GM19025 (cell line): ENCODE measurements around the gene BYSL.

ENCODE experiments used
- ATAC-seq: cut with Tn5 transposase; IDR thresholded peaks from one replicate; pipeline ENCODE4 v1.9.1; 2021; ENCODE audit warnings: mild to moderate bottlenecking, low read depth, moderate library complexity; ENCODE audit not compliant: unreplicated experiment

Gene BYSL, protein sequence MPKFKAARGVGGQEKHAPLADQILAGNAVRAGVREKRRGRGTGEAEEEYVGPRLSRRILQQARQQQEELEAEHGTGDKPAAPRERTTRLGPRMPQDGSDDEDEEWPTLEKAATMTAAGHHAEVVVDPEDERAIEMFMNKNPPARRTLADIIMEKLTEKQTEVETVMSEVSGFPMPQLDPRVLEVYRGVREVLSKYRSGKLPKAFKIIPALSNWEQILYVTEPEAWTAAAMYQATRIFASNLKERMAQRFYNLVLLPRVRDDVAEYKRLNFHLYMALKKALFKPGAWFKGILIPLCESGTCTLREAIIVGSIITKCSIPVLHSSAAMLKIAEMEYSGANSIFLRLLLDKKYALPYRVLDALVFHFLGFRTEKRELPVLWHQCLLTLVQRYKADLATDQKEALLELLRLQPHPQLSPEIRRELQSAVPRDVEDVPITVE

DNA sequence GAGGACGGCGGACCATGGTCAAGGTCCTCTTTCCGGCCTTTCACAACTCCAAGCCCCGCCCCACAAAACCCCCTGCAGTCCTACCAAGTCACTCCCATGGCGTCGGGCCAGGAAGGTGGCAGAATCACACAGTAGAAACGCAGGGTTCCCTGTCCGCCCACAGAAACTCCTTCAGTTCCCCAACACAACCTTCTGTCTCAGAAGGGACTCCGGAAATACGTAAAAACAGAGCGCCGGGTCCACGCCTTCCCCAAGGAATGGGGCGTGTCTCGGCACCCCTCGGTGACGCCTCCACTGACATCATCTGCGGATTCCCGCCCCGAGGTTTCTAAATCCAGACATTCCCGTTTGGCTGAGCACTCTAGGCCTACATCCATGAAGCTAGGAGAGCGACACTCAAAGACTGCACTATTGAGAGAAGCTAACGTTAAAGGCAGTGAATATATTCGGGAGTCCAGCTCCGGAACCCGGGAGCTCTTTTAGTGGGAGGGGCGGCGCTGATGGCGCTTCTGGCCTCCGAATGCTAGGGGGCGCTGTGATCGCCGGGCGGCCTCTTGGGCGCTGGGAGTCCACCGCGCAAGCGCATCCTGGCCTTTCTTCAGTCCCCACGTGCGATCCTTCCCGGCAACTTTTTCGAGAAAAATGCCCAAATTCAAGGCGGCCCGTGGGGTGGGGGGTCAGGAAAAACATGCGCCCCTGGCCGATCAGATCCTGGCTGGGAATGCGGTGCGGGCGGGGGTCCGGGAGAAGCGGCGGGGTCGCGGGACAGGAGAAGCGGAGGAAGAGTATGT lies at the start of gene BYSL, which contains the start of gene MED20:
TSS of gene BYSL (plus strand) at position 579 of the 791 bp plus-strand sequence. CDS start at position 643, 64 bp downstream.
TSS of gene MED20 (minus strand) at position 219 of the 791 bp plus-strand sequence. CDS start at position 98, 121 bp downstream.
- peak; percentile 94 for ATAC-seq

GRCh38 chr6:41871691-41872090 lies 49.6 kb upstream of the BYSL start:
- no peak for ATAC-seq

DNA sequence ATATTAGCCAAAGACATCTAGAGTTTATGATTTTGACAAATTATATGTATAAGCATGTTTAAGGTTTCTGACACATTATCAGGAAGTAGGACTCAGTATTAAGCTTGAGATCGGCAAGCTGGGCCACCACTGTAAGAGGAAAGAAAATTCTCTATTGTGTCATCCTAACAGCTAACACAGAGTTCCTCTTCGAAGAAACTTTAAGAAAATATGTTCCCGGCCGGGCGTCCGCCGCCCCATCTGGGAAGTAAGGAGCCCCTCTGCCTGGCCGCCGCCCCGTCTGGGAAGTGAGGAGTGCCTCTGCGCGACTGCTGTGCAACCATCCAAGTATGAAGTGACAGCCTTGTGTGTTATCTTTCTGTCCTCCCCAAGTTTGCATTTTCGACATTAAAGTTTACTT lies 49.2 kb upstream of the BYSL start:
- ATAC-seq = no peak

- ATAC-seq = no peak
Observed at GRCh38 chr6:41874741-41875140, 46.6 kb upstream of the BYSL start.

DNA sequence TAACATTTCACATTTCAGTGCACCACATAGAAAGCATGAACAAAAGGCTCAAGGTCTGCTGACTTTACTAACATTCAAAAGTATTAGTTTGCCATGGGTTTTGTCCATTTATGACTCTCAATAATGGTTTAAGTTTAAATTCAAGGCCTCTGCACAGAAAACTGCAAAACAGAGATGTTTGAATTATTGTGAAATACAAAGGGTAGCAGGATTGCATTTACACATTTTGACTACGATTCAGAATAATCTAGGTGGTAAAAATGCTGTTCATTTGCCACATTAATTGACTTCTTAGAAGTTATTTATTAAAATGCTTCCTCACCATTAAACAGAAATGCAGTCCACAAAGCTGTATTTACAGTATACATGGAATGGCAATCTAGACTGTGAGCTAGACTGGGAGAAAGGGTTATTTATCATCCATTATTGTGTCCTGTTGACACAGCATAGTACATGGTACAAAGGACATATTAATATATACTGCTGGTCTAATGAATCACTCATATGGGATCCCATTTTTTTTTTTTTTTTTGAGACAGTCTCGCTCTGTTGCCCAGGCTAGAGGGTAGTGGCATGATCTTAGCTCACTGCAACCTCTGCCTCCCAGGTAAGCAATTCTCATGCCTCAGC lies 44.1 kb upstream of the BYSL start:
- no peak for ATAC-seq

DNA sequence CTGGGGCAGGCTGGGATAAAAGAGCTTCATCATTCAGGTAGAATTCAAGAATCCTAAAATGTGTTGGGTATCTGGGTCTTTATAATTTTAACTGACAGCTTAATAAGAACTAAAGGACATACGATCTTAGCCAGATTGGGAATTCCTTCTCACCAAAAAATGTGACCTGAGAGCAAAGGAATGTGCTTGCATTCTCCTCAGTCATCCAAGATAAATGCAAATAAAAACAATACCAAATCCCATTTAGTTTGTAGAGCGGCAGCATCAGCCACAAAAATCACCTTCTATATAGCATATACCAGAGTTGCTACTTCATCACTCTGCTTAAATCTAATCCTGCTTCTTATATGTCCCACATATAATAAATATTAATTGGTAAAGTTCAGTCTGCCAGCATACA lies 43.1 kb upstream of the BYSL start:
- no peak for ATAC-seq

GRCh38 chr6:41878961-41879405 lies 42.3 kb upstream of the BYSL start:
- ATAC-seq = no peak

GRCh38 chr6:41881506-41881905 lies 39.8 kb upstream of the BYSL start:
- no peak for ATAC-seq

DNA sequence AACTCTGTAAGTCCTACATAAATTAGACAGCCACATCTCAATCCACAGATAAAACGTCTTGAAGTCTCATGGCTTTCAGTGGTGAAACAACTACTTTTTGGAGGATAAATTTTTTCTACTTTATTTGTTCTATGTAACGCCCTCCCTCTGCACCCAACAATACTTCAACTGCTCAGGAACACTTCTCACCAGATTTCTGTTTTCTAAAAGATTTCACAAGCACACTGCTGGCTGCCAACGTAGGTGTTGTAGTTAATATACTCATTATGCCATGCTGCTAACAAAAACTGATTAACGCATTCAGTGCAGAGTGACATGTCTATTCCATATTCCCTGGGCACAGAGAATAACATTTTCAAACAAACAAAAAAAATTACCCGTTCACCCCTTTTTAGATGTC lies 36.3 kb upstream of the BYSL start:
- no peak for ATAC-seq

GRCh38 chr6:41885930-41886329 lies 35.4 kb upstream of the BYSL start:
- ATAC-seq = no peak

DNA sequence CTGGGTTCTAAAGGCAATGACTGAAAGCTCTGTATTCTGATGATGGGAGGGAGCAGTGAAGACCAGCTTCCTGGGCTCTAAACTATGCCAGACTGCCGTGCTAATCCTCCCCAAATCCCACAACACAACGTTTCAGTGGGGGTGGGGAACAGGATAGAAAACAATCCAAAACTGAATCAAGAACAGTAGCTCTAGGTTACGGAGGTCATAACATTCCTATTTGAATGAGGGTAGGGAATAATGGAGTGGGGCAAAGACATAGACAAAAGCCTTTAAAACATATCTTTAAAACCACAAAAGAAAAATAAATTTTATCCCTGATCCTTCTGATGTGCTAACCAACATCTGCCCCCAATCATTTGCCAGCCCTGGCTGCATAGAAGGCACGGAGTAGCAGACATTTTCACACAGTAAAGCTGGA lies 34.0 kb upstream of the BYSL start:
- no peak for ATAC-seq

DNA sequence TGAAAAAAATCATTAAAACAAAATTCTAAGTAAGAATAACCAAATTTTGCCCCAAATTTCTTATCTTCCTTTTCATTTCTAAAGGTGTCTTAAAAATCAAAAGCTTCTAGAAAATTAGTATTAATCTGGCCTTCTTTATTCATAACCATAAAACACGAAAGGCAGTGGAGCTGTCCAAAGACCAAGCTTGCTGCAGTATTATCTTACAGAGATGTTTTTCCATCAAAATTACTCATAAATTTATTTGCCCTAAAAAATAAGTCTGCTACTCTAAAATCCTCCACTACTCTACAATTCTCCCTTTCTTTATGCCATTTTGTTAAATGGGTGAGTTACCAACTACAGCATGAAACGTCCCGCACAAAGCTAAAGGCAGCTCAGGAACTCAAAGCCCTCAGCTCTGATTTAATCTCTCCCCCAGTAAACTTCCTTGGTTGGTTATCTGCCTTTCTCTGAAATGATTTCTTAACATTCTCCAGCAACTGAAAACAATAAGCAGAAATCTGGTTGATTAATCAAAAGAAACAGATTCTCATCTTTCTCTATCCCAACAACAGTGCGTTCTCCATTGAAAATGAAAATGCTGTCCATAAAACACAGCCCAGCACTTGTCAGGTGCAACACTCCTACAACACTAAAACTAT lies 28.3 kb upstream of the BYSL start:
- ATAC-seq = no peak

GRCh38 chr6:41894366-41895299 lies 26.7 kb upstream of the BYSL start:
- peak; percentile 15 for ATAC-seq

DNA sequence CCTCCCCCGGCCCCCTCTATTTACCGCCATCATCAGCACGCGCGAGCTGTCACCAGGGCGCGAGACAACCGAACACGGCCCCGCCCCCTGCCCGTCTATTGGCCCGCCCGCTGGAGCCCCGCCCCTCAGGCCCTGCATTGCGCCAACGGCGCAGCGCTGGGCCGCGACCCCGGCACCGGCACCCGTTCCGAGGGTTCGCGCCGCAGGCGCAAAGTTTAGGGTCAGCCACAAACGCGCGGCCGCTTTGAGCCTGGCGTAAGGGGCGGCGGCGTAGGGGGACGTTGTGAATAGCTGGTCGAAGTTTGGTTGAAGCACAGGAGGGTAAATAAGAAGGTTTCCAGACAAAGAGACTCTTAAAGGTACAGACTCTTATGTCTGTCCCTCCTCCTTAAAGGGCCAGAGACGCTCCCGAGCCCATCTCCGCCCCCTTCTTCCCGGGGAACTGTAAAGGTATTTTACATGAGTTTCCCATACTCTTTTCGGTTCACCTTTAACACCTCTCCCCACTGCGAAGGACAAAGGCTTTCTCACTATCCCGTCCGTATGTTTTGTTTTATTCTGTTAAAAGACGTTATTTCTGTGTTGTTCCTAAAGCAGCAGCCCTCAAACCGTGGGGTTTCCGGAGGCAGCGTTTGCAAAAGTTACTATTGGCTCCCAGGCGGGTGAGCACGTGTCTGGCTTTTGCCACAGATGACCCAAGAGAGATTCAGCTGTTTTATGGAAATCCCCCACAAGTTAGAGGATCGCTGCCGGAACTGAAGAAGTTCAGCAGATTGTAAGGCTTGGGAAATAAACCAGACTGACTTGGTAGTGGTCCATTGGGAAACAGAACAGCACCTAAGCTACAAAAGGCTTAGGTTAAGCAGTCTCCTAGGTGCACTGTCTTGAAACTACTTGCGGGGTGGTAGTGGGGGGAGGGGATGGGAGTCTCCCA lies 25.7 kb upstream of the BYSL start, which contains the start of gene USP49:
TSS of gene USP49 (minus strand) at position 76 of the 934 bp plus-strand sequence. CDS start 88,392 bp downstream, outside the sequence.
- peak; percentile 85 for ATAC-seq

DNA sequence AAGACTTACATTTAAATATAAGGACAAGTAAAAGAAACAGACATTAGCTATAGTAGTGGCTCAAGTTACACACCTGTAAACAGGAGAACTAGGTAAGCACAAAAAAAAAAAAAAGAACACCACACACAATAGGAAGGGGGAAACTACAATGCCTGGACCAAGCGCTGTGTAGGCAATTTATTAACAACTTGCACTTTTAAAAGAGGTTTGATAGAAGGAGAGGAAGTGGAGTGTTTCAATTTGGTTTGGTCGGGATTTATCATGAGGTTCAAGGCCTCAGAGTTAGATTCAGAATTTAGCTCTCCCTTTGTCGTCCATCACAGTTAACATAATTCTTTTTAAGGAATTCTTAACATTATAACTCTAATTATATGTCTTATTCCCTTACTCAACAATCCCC lies 25.0 kb upstream of the BYSL start:
- ATAC-seq = no peak

- no peak for ATAC-seq
Observed at GRCh38 chr6:41900861-41901260, 20.4 kb upstream of the BYSL start.

GRCh38 chr6:41901882-41902519 lies 19.3 kb upstream of the BYSL start:
- ATAC-seq = no peak

DNA sequence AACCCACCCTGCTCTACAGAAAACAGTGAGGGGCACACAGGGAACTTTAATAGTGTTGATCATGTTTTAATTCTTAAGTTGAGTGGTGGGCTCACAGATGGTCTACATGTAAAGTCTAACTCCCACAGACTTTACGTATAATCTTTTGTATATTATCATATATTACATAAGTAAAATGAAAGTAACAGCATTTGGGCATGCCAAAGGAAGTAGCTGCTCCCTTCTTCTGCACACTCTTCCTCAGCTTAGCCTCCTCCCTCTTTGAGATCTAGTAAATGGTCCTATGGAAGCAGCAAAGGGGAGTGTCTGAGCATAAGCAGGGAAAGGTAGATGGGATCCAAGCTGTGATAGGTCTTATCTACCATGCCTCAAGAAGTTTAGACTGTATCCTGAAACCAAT lies 11.6 kb upstream of the BYSL start:
- ATAC-seq = no peak
